ENCODE results near the gene PSMA8. TPM values are rescaled to one million over a fixed set of nuclear protein-coding genes. Genes with fewer than 3 reads are reported as not detected.
A peak's percentile ranks its signal among the peaks of the same experiment; 100 is the strongest.

Gene PSMA8
- total RNA-seq, 2 experiments from 2014 or later: 0.19 TPM; not detected in 1

DNA sequence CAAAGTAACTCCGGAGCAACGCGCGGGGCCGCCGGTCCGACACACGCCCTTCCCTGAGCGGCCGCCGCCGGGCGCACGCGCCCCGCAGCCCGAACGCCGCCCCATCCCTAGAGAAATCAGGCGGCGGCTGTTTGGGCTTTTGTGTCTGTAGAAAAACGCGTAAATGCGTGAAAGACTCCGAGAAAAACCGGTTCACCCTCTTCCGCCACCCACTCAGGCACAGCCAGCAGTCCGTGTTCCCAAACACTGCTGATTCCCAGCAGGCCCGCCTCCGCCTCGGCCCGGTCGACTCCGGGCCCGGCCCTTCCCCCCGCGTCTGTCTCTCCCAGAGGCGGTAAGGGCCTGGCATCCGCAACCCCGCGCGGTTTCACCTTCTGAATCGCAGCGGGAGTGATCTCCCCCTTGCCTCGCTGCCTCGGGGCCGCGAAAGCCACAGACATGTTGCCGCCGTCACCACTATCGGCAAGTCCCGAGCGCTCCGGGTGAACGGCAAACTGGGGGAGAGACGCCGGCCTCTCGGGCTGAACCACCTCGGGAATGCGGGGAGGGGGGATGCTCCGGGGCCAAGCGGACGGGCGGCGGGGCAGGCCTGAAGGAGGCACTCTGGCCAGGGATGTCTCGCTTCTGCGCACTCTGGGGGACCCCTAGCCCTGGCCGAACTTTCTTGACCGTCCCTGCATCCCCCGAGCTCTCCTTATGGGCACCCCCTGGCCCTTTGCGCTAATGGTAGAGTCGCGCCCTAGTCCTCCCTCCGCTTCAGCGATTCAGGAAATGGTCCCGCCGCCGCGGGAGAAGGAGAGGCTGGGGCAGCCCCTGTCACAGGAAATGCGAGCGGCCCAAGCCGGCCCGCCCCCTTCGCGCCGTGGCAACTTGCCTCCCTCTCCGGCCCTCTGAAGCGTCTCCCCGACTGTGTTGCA lies 43.3 kb upstream of the PSMA8 start, which contains the start of gene SS18:
Gene SS18, minus strand, starts transcription at position 484 of the 917 bp plus-strand sequence. Its CDS starts 44 bp downstream, at position 440.
- POLR2A ChIA-PET: interaction anchor here (0.6 to 1.3 kb wide), 6 partner anchors 14 to 164 kb away, joined by 3 to 4 read pairs (median 3); no protein-coding TSS in a partner anchor
- no TSS peak for BruUV-seq (replicated peaks)
- Histone ChIP-seq H3K36me3 (ENCODE audit: insufficient read depth, low read length) (peaks cover 29% of the 10 kb centered on the region), H2AFZ (ENCODE audit: low read length) (peak within 1 kb of the TSS; percentile 72), H3K4me2 (ENCODE audit: low read length) (peak within 1 kb of the TSS; percentile 78), H3K79me2 (ENCODE audit: insufficient read depth, low read depth, low read length) (peaks cover 45% of the 10 kb centered on the region), H4K20me1 (ENCODE audit: insufficient read depth, low read length) (peaks cover 23% of the 10 kb centered on the region; the same call in 1 of the 2 replicates), H3K4me3 (ENCODE audit: low read depth, low read length, poor library complexity, severe bottlenecking) (peak within 1 kb of the TSS; percentile 97), H3K27ac (ENCODE audit: low read depth, low read length, poor library complexity, severe bottlenecking) (peak within 1 kb of the TSS; percentile 90), H3K4me1 (ENCODE audit: insufficient read depth, low read length, poor library complexity, severe bottlenecking) (peaks cover 44% of the 10 kb centered on the region), H3K9me2 (ENCODE audit: insufficient read depth, low read length) (no peaks in the 10 kb centered on the region), H3K9me3 (ENCODE audit: low read length) (no peaks in the 10 kb centered on the region)
- DNase-seq (ENCODE audit: low spot score): peak; percentile 98
- CTCF ChIA-PET (ENCODE audit: unreplicated experiment): no interaction called here
- intact Hi-C loops (cut with micrococcal nuclease; ENCODE audit: unreplicated experiment): loop anchor here (1.0 kb wide), 2 partner anchors 101 to 137 kb away; no protein-coding TSS in a partner anchor
- no peak for TF ChIP-seq EZH2phosphoT487 (IDR thresholded peaks at IDR 0.05; ENCODE audit: borderline replicate concordance, low read depth, low read length)
- TF ChIP-seq, protein P1, sequence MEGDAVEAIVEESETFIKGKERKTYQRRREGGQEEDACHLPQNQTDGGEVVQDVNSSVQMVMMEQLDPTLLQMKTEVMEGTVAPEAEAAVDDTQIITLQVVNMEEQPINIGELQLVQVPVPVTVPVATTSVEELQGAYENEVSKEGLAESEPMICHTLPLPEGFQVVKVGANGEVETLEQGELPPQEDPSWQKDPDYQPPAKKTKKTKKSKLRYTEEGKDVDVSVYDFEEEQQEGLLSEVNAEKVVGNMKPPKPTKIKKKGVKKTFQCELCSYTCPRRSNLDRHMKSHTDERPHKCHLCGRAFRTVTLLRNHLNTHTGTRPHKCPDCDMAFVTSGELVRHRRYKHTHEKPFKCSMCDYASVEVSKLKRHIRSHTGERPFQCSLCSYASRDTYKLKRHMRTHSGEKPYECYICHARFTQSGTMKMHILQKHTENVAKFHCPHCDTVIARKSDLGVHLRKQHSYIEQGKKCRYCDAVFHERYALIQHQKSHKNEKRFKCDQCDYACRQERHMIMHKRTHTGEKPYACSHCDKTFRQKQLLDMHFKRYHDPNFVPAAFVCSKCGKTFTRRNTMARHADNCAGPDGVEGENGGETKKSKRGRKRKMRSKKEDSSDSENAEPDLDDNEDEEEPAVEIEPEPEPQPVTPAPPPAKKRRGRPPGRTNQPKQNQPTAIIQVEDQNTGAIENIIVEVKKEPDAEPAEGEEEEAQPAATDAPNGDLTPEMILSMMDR (conservative IDR thresholded peaks at IDR 0.05; ENCODE audit: low read length): peak; percentile 26; the same call in 1 of the 2 replicates

DNA sequence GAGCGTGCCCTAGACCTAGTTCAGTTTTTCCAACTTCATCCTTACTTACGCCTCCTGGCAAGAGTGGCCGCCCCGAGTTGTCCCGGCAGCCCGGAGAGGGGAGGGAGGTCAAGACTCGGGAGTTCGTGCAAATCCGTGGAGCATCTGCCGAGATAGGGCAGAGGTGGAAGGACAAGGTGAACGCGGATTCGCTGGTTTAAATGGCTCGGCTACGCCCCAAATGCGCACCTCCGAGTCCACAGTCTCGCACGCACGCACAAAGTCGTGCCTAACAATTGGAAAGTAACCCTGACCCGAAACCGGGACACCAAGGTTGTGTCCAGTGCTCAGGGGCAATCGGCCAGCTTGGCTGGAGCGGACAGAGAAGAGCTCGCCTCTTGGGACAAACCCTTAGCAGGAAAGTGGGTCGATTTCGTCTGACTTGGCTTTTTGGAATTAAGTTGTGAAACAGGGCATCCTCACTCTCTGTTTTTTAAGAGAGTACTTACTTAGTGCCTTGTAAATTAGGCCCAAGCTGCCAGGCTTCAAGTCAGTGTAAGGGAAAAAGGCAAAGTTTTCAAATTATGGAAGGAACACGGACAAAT lies 42.5 kb upstream of the PSMA8 start:
- Histone ChIP-seq H4K20me1 (ENCODE audit: insufficient read depth, low read length) (peaks cover 23% of the 10 kb centered on the region; the same call in 1 of the 2 replicates), H3K9me2 (ENCODE audit: insufficient read depth, low read length) (no peaks in the 10 kb centered on the region), H3K4me1 (ENCODE audit: insufficient read depth, low read length, poor library complexity, severe bottlenecking) (peaks cover 39% of the 10 kb centered on the region), H3K27ac (ENCODE audit: low read depth, low read length, poor library complexity, severe bottlenecking) (peak overlapping the region; percentile 90), H3K4me2 (ENCODE audit: low read length) (peak overlapping the region; percentile 78), H3K4me3 (ENCODE audit: low read depth, low read length, poor library complexity, severe bottlenecking) (peak overlapping the region; percentile 97), H2AFZ (ENCODE audit: low read length) (peak overlapping the region; percentile 72), H3K79me2 (ENCODE audit: insufficient read depth, low read depth, low read length) (peaks cover 38% of the 10 kb centered on the region), H3K36me3 (ENCODE audit: insufficient read depth, low read length) (peaks cover 22% of the 10 kb centered on the region), H3K9me3 (ENCODE audit: low read length) (no peaks in the 10 kb centered on the region)
- intact Hi-C loops (cut with micrococcal nuclease; ENCODE audit: unreplicated experiment): no loop called here
- DNase-seq (ENCODE audit: low spot score): peak; percentile 71
- TF ChIP-seq, protein P1 (conservative IDR thresholded peaks at IDR 0.05; ENCODE audit: low read length): no peak
- TF ChIP-seq EZH2phosphoT487 (IDR thresholded peaks at IDR 0.05; ENCODE audit: borderline replicate concordance, low read depth, low read length): no peak
- BruUV-seq (replicated peaks): TSS peak; percentile 92
- ChIA-PET POLR2A (interaction anchor here (0.6 to 1.3 kb wide), 5 partner anchors 27 to 348 kb away, joined by 3 to 4 read pairs (median 3); no protein-coding TSS in a partner anchor), CTCF (ENCODE audit: unreplicated experiment) (no interaction called here)

All from OCI-LY7 (cell line).